Measurements from ENCODE around the gene MCTP2. TPM values are rescaled to one million over a fixed set of nuclear protein-coding genes. Genes with fewer than 3 reads are reported as not detected.

Gene MCTP2
- total and polyA plus RNA-seq, 5 donors from 2014 or later = 1.1 to 6.4 (median 2.8) TPM

DNA sequence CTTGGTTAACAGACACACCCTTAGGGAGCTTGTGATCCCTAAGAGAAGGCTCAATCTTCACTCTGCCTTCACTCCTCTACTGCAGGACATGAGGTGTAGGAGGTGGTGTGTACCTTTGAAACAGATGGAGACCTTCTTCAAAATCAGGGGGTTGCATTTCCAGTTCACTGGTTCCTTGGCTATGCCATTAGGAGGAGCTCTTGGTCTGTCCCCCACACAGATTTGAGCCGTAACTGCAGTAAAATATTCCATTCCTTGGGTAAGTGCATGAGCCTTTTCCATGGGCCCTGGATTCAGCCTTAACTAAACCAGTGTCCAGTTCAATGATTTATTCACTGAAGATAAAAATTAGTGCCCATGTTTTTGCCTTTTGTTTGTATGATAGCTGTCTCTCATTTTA, 144.6 kb downstream of the MCTP2 start:
- H3K36me3 ChIP-seq (ENCODE audit: control insufficient read depth, insufficient read depth, low read length) = no peaks in the 10 kb centered on the region
- no peak overlapping the region for H3K27ac ChIP-seq (ENCODE audit: insufficient read depth, low read length, poor library complexity, severe bottlenecking)
- no peak for ATAC-seq (ENCODE audit: low read depth in 2 of 2)
- H3K9me3 ChIP-seq (ENCODE audit: control insufficient read depth in 2 of 2, low read length in 2 of 2) = no peaks in the 10 kb centered on the region
- H3K9me3 Mint-ChIP-seq = no peaks in the 10 kb centered on the region
- H3K27ac Mint-ChIP-seq = no peak overlapping the region
- no peak for DNase-seq
- no peaks in the 10 kb centered on the region for H3K4me1 ChIP-seq (ENCODE audit: control insufficient read depth, insufficient read depth, low read length, poor library complexity, severe bottlenecking)
- H3K4me1 Mint-ChIP-seq = no peaks in the 10 kb centered on the region
- H3K4me3 Mint-ChIP-seq = no peak overlapping the region
- H3K36me3 Mint-ChIP-seq = peaks cover 17% of the 10 kb centered on the region
- no peaks in the 10 kb centered on the region for H3K27me3 Mint-ChIP-seq
- H3K4me3 ChIP-seq (ENCODE audit: low read depth, low read length) = no peak overlapping the region
- no peaks in the 10 kb centered on the region for H3K27me3 ChIP-seq (ENCODE audit: control insufficient read depth, insufficient read depth, low read length)

DNA sequence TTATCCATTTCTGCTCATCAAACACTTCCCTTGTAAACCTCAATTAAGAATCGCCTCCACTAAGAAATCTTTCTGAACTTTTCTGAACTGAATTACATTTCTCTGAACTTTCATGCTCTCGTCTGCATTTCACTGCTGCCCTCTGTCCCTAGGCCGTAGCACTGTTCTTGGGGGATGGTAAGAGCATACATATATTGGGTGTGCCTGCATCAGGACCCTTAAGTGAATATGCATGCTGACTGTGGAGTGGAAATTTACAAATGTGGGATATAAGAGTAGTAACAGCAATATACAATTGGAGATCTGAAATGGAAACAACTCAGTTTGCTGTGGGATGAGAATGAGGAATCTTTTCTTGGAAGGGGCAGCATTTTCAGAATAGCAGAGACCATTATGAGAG, 148.6 kb downstream of the MCTP2 start:
- no peaks in the 10 kb centered on the region for H3K4me1 Mint-ChIP-seq
- Histone ChIP-seq H3K4me3 (ENCODE audit: low read depth, low read length) (no peak overlapping the region), H3K4me1 (ENCODE audit: control insufficient read depth, insufficient read depth, low read length, poor library complexity, severe bottlenecking) (no peaks in the 10 kb centered on the region), H3K9me3 (ENCODE audit: control insufficient read depth in 2 of 2, low read length in 2 of 2) (no peaks in the 10 kb centered on the region), H3K27me3 (ENCODE audit: control insufficient read depth, insufficient read depth, low read length) (no peaks in the 10 kb centered on the region), H3K36me3 (ENCODE audit: control insufficient read depth, insufficient read depth, low read length) (no peaks in the 10 kb centered on the region), H3K27ac (ENCODE audit: insufficient read depth, low read length, poor library complexity, severe bottlenecking) (no peak overlapping the region)
- H3K36me3 Mint-ChIP-seq = peaks cover 20% of the 10 kb centered on the region
- no peak overlapping the region for H3K4me3 Mint-ChIP-seq
- H3K9me3 Mint-ChIP-seq = peaks cover 0 to 2% (median 0%) of the 10 kb centered on the region in 7 donors
- H3K27ac Mint-ChIP-seq = no peak overlapping the region
- ATAC-seq (ENCODE audit: low read depth in 2 of 2) (no peak), DNase-seq (no peak)
- H3K27me3 Mint-ChIP-seq = no peaks in the 10 kb centered on the region

DNA sequence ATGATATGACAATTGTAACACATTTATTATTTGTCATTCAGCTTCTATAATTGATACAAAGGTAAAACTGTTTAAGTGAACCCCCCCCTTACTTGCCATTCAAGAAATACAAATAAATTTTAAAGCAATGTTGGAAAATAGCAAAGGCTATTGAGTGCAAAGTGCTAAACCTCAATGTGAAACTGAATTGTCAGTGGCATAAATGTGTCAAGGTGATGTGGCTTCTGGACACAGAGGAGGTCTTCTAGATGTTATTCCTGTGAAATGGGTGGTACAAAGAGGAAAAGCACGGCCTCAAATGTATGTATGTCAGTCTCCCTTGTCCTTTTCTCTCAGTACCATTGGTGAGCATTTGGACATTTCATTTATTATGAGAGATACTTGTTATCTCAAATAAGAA, 149.4 kb downstream of the MCTP2 start:
- no peak overlapping the region for H3K4me3 ChIP-seq (ENCODE audit: low read depth, low read length)
- H3K4me1 ChIP-seq (ENCODE audit: control insufficient read depth, insufficient read depth, low read length, poor library complexity, severe bottlenecking) = no peaks in the 10 kb centered on the region
- Mint-ChIP-seq H3K27ac (no peak overlapping the region), H3K4me1 (no peaks in the 10 kb centered on the region), H3K36me3 (peaks cover 20% of the 10 kb centered on the region), H3K9me3 (peaks cover 0 to 2% (median 0%) of the 10 kb centered on the region in 7 donors), H3K4me3 (no peak overlapping the region), H3K27me3 (no peaks in the 10 kb centered on the region)
- H3K27me3 ChIP-seq (ENCODE audit: control insufficient read depth, insufficient read depth, low read length) = no peaks in the 10 kb centered on the region
- no peak for DNase-seq
- no peaks in the 10 kb centered on the region for H3K9me3 ChIP-seq (ENCODE audit: control insufficient read depth in 2 of 2, low read length in 2 of 2)
- H3K36me3 ChIP-seq (ENCODE audit: control insufficient read depth, insufficient read depth, low read length) = no peaks in the 10 kb centered on the region
- ATAC-seq (ENCODE audit: low read depth in 2 of 2) = no peak
- no peak overlapping the region for H3K27ac ChIP-seq (ENCODE audit: insufficient read depth, low read length, poor library complexity, severe bottlenecking)

DNA sequence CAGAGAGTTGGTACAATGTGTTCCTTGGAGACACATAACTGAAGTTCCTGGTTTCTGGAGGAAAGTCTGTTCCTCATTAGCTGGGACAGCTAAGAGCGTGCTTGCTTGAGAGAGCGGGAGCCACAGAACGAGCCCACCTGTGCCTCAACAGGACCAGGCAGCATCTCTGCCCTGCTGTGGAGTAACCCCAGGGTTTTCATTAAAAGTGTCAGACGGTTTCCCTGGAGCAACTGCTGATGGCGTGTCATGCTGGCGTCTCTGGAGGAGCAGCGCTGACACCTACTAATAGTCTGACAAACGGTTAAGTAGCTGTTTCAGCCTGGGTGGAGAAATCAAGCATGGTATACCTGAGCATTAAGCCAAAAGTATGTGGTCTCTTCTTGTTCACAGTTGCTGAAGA, 150.0 kb downstream of the MCTP2 start:
- no peak overlapping the region for H3K27ac ChIP-seq (ENCODE audit: insufficient read depth, low read length, poor library complexity, severe bottlenecking)
- no peaks in the 10 kb centered on the region for H3K27me3 Mint-ChIP-seq
- no peak for ATAC-seq (ENCODE audit: low read depth in 2 of 2)
- peaks cover 0 to 2% (median 0%) of the 10 kb centered on the region in 7 donors for H3K9me3 Mint-ChIP-seq
- H3K36me3 Mint-ChIP-seq = peaks cover 20% of the 10 kb centered on the region
- no peaks in the 10 kb centered on the region for H3K27me3 ChIP-seq (ENCODE audit: control insufficient read depth, insufficient read depth, low read length)
- no peaks in the 10 kb centered on the region for H3K36me3 ChIP-seq (ENCODE audit: control insufficient read depth, insufficient read depth, low read length)
- no peak for DNase-seq
- H3K4me1 ChIP-seq (ENCODE audit: control insufficient read depth, insufficient read depth, low read length, poor library complexity, severe bottlenecking) = no peaks in the 10 kb centered on the region
- H3K4me3 Mint-ChIP-seq = no peak overlapping the region
- H3K27ac Mint-ChIP-seq = no peak overlapping the region
- no peak overlapping the region for H3K4me3 ChIP-seq (ENCODE audit: low read depth, low read length)
- no peaks in the 10 kb centered on the region for H3K9me3 ChIP-seq (ENCODE audit: control insufficient read depth in 2 of 2, low read length in 2 of 2)
- H3K4me1 Mint-ChIP-seq = no peaks in the 10 kb centered on the region

DNA sequence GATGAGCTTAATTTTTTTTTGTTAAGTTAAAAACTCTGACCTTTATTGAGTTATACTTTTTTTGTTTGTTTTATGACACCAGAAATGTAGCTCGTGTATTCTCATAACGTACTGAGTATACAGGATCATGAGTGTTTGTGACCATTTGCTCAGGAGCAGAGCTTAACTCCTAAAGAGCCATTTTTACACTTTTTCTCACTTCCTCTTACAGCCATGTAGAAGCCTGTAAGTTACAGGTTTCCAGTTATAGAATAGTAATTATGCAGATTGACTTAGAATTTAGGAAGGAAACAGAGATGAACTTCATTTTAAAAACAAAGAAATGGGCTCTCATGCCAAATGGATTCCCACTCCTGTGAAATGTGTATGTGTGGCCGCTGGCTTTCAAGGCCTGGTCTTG, 151.7 kb downstream of the MCTP2 start:
- no peak overlapping the region for H3K27ac ChIP-seq (ENCODE audit: insufficient read depth, low read length, poor library complexity, severe bottlenecking)
- Mint-ChIP-seq H3K27ac (no peak overlapping the region), H3K36me3 (peaks cover 8% of the 10 kb centered on the region), H3K4me3 (no peak overlapping the region), H3K27me3 (no peaks in the 10 kb centered on the region), H3K4me1 (peaks cover 0 to 13% (median 5%) of the 10 kb centered on the region in 4 donors), H3K9me3 (peaks cover 0 to 2% (median 0%) of the 10 kb centered on the region in 7 donors)
- H3K4me3 ChIP-seq (ENCODE audit: low read depth, low read length) = no peak overlapping the region
- no peaks in the 10 kb centered on the region for H3K27me3 ChIP-seq (ENCODE audit: control insufficient read depth, insufficient read depth, low read length)
- no peak for DNase-seq
- ATAC-seq (ENCODE audit: low read depth in 2 of 2) = no peak
- no peaks in the 10 kb centered on the region for H3K4me1 ChIP-seq (ENCODE audit: control insufficient read depth, insufficient read depth, low read length, poor library complexity, severe bottlenecking)
- no peaks in the 10 kb centered on the region for H3K36me3 ChIP-seq (ENCODE audit: control insufficient read depth, insufficient read depth, low read length)
- H3K9me3 ChIP-seq (ENCODE audit: control insufficient read depth in 2 of 2, low read length in 2 of 2) = no peaks in the 10 kb centered on the region

DNA sequence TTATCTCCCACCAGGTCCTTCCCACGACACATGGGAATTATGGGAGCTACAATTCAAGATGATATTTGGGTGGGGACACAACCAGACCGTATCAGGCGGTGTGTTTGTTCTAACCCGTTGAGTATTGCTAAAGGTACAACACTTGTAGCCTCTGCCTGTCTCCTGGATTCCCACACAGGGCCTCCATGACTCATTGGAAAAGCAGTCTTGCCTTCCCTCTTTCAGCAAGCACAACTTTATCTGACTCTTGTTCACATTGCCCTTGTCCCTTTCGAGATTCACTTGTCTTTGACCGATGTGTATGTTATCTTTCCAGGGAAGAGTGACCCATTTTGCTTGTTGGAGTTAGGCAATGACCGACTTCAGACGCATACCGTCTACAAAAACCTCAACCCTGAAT, 152.3 kb downstream of the MCTP2 start:
- peaks cover 0 to 2% (median 0%) of the 10 kb centered on the region in 7 donors for H3K9me3 Mint-ChIP-seq
- H3K4me1 ChIP-seq (ENCODE audit: control insufficient read depth, insufficient read depth, low read length, poor library complexity, severe bottlenecking) = no peaks in the 10 kb centered on the region
- no peaks in the 10 kb centered on the region for H3K36me3 ChIP-seq (ENCODE audit: control insufficient read depth, insufficient read depth, low read length)
- no peak overlapping the region for H3K27ac ChIP-seq (ENCODE audit: insufficient read depth, low read length, poor library complexity, severe bottlenecking)
- peaks cover 8% of the 10 kb centered on the region for H3K36me3 Mint-ChIP-seq
- no peak overlapping the region for H3K27ac Mint-ChIP-seq
- ATAC-seq (ENCODE audit: low read depth in 2 of 2) (no peak), DNase-seq (no peak)
- H3K27me3 ChIP-seq (ENCODE audit: control insufficient read depth, insufficient read depth, low read length) = no peaks in the 10 kb centered on the region
- H3K9me3 ChIP-seq (ENCODE audit: control insufficient read depth in 2 of 2, low read length in 2 of 2) = no peaks in the 10 kb centered on the region
- peaks cover 0 to 13% (median 6%) of the 10 kb centered on the region in 4 donors for H3K4me1 Mint-ChIP-seq
- no peaks in the 10 kb centered on the region for H3K27me3 Mint-ChIP-seq
- H3K4me3 ChIP-seq (ENCODE audit: low read depth, low read length) = no peak overlapping the region
- H3K4me3 Mint-ChIP-seq = no peak overlapping the region

DNA sequence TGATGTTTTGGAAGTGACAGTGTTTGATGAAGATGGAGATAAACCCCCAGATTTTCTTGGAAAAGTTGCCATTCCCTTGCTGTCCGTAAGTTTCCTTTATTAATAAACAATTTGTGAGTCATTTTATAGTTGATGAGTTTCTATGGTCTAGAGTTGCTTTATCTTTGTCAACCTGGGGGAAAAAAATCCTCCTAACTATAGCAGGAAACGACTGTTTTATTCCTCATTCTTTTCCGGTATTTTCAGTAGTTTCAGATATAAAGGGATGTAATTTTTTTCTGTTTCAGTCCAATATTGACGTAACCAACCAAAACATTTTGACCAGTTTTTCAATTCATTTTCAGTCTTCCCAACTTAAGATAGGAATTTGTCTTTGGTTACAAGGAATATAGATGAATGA, 154.1 kb downstream of the MCTP2 start:
- no peak overlapping the region for H3K27ac ChIP-seq (ENCODE audit: insufficient read depth, low read length, poor library complexity, severe bottlenecking)
- H3K36me3 Mint-ChIP-seq = peaks cover 11% of the 10 kb centered on the region
- no peak for ATAC-seq (ENCODE audit: low read depth in 2 of 2)

DNA sequence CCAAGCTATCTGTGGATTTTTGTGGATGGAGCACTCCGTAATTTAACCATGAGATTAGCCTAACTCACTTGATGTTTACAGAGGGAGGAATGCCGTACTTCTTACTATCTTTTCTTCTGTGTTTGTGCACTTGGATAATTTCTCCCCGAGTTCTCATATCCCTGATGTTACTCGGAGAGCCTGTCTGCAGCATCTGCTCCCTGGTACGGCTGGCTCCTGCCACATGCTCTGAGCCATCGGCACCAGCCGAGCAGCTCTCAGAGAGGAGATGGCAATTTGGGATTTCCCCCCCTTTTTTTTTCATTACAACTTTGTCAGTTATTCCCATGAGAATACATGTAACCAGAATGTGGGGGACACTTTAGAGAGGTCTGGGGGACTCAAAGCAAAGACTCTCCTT, 155.0 kb downstream of the MCTP2 start:
- H3K9me3 ChIP-seq (ENCODE audit: control insufficient read depth in 2 of 2, low read length in 2 of 2) = no peaks in the 10 kb centered on the region
- Mint-ChIP-seq H3K27ac (no peak overlapping the region), H3K4me3 (no peak overlapping the region), H3K4me1 (peaks cover 0 to 16% (median 8%) of the 10 kb centered on the region in 4 donors), H3K27me3 (no peaks in the 10 kb centered on the region), H3K9me3 (peaks cover 0 to 2% (median 0%) of the 10 kb centered on the region in 7 donors), H3K36me3 (peaks cover 11% of the 10 kb centered on the region)
- no peaks in the 10 kb centered on the region for H3K4me1 ChIP-seq (ENCODE audit: control insufficient read depth, insufficient read depth, low read length, poor library complexity, severe bottlenecking)
- no peak overlapping the region for H3K4me3 ChIP-seq (ENCODE audit: low read depth, low read length)
- H3K27me3 ChIP-seq (ENCODE audit: control insufficient read depth, insufficient read depth, low read length) = no peaks in the 10 kb centered on the region
- DNase-seq (no peak), ATAC-seq (ENCODE audit: low read depth in 2 of 2) (no peak)
- no peaks in the 10 kb centered on the region for H3K36me3 ChIP-seq (ENCODE audit: control insufficient read depth, insufficient read depth, low read length)
- H3K27ac ChIP-seq (ENCODE audit: insufficient read depth, low read length, poor library complexity, severe bottlenecking) = no peak overlapping the region

More for the DNA sequence above, 154.1 kb downstream of the MCTP2 start:
- no peak for DNase-seq
- Mint-ChIP-seq H3K4me3 (no peak overlapping the region), H3K27ac (no peak overlapping the region), H3K27me3 (no peaks in the 10 kb centered on the region), H3K9me3 (peaks cover 0 to 2% (median 0%) of the 10 kb centered on the region in 7 donors), H3K4me1 (peaks cover 0 to 16% (median 8%) of the 10 kb centered on the region in 4 donors)
- Histone ChIP-seq H3K4me1 (ENCODE audit: control insufficient read depth, insufficient read depth, low read length, poor library complexity, severe bottlenecking) (no peaks in the 10 kb centered on the region), H3K27me3 (ENCODE audit: control insufficient read depth, insufficient read depth, low read length) (no peaks in the 10 kb centered on the region), H3K4me3 (ENCODE audit: low read depth, low read length) (no peak overlapping the region), H3K36me3 (ENCODE audit: control insufficient read depth, insufficient read depth, low read length) (no peaks in the 10 kb centered on the region), H3K9me3 (ENCODE audit: control insufficient read depth in 2 of 2, low read length in 2 of 2) (no peaks in the 10 kb centered on the region)

Data from CD4-positive, CD25-positive, alpha-beta regulatory T cell (primary cell).